Endothelial cell of umbilical vein (primary cell): ENCODE measurements around the gene ADSS1.

Experiments used
- FOS ChIP-seq: IDR thresholded peaks from 2 replicates; pipeline ENCODE4 v1.6.1; 2011; ENCODE audit warnings: mild to moderate bottlenecking, low read length, moderate library complexity, borderline replicate concordance; ENCODE audit not compliant: insufficient read depth
- POLR2A ChIP-seq: IDR thresholded peaks from 2 replicates; pipeline ENCODE4 v1.6.1; 2012; ENCODE audit warnings: low read depth, mild to moderate bottlenecking, control low read depth, low read length
- POLR2AphosphoS5 ChIP-seq: IDR thresholded peaks from 2 replicates; pipeline ENCODE4 v1.6.1; 2012; ENCODE audit warnings: low read depth, mild to moderate bottlenecking, control low read depth, low read length, moderate library complexity; ENCODE audit not compliant: insufficient read depth
- TF ChIP-seq, protein P1 (sequence below), 2 donors: IDR thresholded peaks; 1 replicate in 1 of 2; 2 replicates in 1 of 2; pipeline ENCODE4 v1.5.1; 2011; ENCODE audit warnings: low read length in 2 of 2, mild to moderate bottlenecking in 2 of 2, moderate library complexity in 2 of 2, control low read depth in 1 of 2, inconsistent platforms in 1 of 2, low read depth in 1 of 2; ENCODE audit not compliant: insufficient read depth in 1 of 2; ENCODE audit errors: extremely low read depth in 1 of 2

DNA sequence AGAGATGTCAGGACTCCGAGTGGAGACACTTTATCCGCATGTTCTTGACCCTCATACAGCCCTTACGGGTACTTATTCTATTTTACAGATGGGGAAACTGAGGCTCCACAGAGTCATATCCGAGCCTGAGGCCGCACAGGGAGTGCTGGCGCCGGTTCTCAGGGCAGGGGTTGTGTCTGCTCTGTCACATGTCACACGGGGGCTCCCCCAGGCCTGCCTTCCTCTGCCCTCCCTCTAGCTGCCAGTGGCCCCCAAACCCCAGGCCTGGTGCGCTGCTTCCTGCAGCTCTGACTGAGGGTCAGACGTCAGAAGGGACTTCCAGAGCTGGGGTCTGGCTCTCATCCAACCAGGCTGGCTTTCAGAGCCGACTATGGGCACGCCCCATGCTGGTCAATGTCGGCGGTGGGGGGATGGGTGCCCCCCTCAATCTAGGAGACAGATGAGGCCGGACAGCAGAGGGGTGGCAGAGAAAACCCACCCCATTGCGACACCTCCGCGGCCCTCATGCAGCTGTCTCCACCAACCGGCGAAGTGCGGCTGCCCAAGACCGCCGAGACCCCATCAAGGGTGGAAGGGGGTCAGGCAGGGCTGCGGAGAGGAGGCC lies 35.4 kb upstream of the ADSS1 start:
- TF ChIP-seq FOS, result no peak
- TF ChIP-seq, protein P1, sequence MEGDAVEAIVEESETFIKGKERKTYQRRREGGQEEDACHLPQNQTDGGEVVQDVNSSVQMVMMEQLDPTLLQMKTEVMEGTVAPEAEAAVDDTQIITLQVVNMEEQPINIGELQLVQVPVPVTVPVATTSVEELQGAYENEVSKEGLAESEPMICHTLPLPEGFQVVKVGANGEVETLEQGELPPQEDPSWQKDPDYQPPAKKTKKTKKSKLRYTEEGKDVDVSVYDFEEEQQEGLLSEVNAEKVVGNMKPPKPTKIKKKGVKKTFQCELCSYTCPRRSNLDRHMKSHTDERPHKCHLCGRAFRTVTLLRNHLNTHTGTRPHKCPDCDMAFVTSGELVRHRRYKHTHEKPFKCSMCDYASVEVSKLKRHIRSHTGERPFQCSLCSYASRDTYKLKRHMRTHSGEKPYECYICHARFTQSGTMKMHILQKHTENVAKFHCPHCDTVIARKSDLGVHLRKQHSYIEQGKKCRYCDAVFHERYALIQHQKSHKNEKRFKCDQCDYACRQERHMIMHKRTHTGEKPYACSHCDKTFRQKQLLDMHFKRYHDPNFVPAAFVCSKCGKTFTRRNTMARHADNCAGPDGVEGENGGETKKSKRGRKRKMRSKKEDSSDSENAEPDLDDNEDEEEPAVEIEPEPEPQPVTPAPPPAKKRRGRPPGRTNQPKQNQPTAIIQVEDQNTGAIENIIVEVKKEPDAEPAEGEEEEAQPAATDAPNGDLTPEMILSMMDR (IDR thresholded peaks at IDR 0.05; ENCODE audit: extremely low read depth in 1 of 2, insufficient read depth in 1 of 2, low read depth in 1 of 2, low read length in 2 of 2), result no peak
- no peak for TF ChIP-seq POLR2A
- TF ChIP-seq POLR2AphosphoS5, result no peak
